Measurements from ENCODE around the gene DTX4.

The DTX4 gene

GRCh38 chr11:59174664-59175033 lies 2.7 kb downstream of the DTX4 start:
- no peak overlapping the region for H3K9ac ChIP-seq (ENCODE audit: low read length)

GRCh38 chr11:59175091-59175501 lies 3.2 kb downstream of the DTX4 start:
- no peak overlapping the region for H3K4me3 ChIP-seq (ENCODE audit: low read depth in 1 of 2, low read length in 2 of 2)
- no peak overlapping the region for H3K9ac ChIP-seq (ENCODE audit: low read length)
- H3K36me3 ChIP-seq (ENCODE audit: insufficient read depth, low read length), result no peaks in the 10 kb centered on the region
- no peak overlapping the region for H3K27ac ChIP-seq (ENCODE audit: low read depth, low read length)
- H3K9me3 ChIP-seq (ENCODE audit: low read length), result no peaks in the 10 kb centered on the region
- no peaks in the 10 kb centered on the region for H3K27me3 ChIP-seq (ENCODE audit: control insufficient read depth in 1 of 2, insufficient read depth in 2 of 2, low read length in 2 of 2)
- H3K4me1 ChIP-seq (ENCODE audit: insufficient read depth, low read length), result peaks cover 8% of the 10 kb centered on the region

More at GRCh38 chr11:59174664-59175033, 2.7 kb downstream of the DTX4 start:
- no peaks in the 10 kb centered on the region for H3K9me3 ChIP-seq (ENCODE audit: low read length)
- no peaks in the 10 kb centered on the region for H3K27me3 ChIP-seq (ENCODE audit: control insufficient read depth in 1 of 2, insufficient read depth in 2 of 2, low read length in 2 of 2)
- peaks cover 8% of the 10 kb centered on the region for H3K4me1 ChIP-seq (ENCODE audit: insufficient read depth, low read length)
- H3K4me3 ChIP-seq (ENCODE audit: low read depth in 1 of 2, low read length in 2 of 2), result no peak overlapping the region
- peak overlapping the region; percentile 13 for H3K27ac ChIP-seq (ENCODE audit: low read depth, low read length)
- no peaks in the 10 kb centered on the region for H3K36me3 ChIP-seq (ENCODE audit: insufficient read depth, low read length)

- Histone ChIP-seq H3K9me3 (ENCODE audit: low read length) (no peaks in the 10 kb centered on the region), H3K4me1 (ENCODE audit: insufficient read depth, low read length) (peaks cover 8% of the 10 kb centered on the region), H3K27ac (ENCODE audit: low read depth, low read length) (no peak overlapping the region), H3K36me3 (ENCODE audit: insufficient read depth, low read length) (no peaks in the 10 kb centered on the region), H3K9ac (ENCODE audit: low read length) (no peak overlapping the region), H3K4me3 (ENCODE audit: low read depth in 1 of 2, low read length in 2 of 2) (no peak overlapping the region), H3K27me3 (ENCODE audit: control insufficient read depth in 1 of 2, insufficient read depth in 2 of 2, low read length in 2 of 2) (no peaks in the 10 kb centered on the region)
These were observed 4.4 kb downstream of the DTX4 start for GRCh38 chr11:59176330-59176729.

- Histone ChIP-seq H3K9ac (ENCODE audit: low read length) (no peak overlapping the region), H3K27ac (ENCODE audit: low read depth, low read length) (no peak overlapping the region), H3K4me3 (ENCODE audit: low read depth in 1 of 2, low read length in 2 of 2) (no peak overlapping the region)
These were observed 6.5 kb downstream of the DTX4 start for GRCh38 chr11:59178402-59178801.

GRCh38 chr11:59179121-59179520 lies 7.2 kb downstream of the DTX4 start:
- Histone ChIP-seq H3K9ac (ENCODE audit: low read length) (no peak overlapping the region), H3K4me1 (ENCODE audit: insufficient read depth, low read length) (peaks cover 2% of the 10 kb centered on the region), H3K36me3 (ENCODE audit: insufficient read depth, low read length) (no peaks in the 10 kb centered on the region), H3K9me3 (ENCODE audit: low read length) (no peaks in the 10 kb centered on the region), H3K27ac (ENCODE audit: low read depth, low read length) (no peak overlapping the region), H3K27me3 (ENCODE audit: control insufficient read depth in 1 of 2, insufficient read depth in 2 of 2, low read length in 2 of 2) (no peaks in the 10 kb centered on the region), H3K4me3 (ENCODE audit: low read depth in 1 of 2, low read length in 2 of 2) (no peak overlapping the region)

More at GRCh38 chr11:59178402-59178801, 6.5 kb downstream of the DTX4 start:
- H3K36me3 ChIP-seq (ENCODE audit: insufficient read depth, low read length), result no peaks in the 10 kb centered on the region
- no peaks in the 10 kb centered on the region for H3K4me1 ChIP-seq (ENCODE audit: insufficient read depth, low read length)
- H3K9me3 ChIP-seq (ENCODE audit: low read length), result no peaks in the 10 kb centered on the region
- no peaks in the 10 kb centered on the region for H3K27me3 ChIP-seq (ENCODE audit: control insufficient read depth in 1 of 2, insufficient read depth in 2 of 2, low read length in 2 of 2)

- Histone ChIP-seq H3K4me1 (ENCODE audit: insufficient read depth, low read length) (peaks cover 12% of the 10 kb centered on the region), H3K27me3 (ENCODE audit: control insufficient read depth in 1 of 2, insufficient read depth in 2 of 2, low read length in 2 of 2) (no peaks in the 10 kb centered on the region), H3K9ac (ENCODE audit: low read length) (no peak overlapping the region), H3K36me3 (ENCODE audit: insufficient read depth, low read length) (no peaks in the 10 kb centered on the region), H3K4me3 (ENCODE audit: low read depth in 1 of 2, low read length in 2 of 2) (no peak overlapping the region), H3K9me3 (ENCODE audit: low read length) (no peaks in the 10 kb centered on the region), H3K27ac (ENCODE audit: low read depth, low read length) (no peak overlapping the region)
These were observed 8.3 kb downstream of the DTX4 start for GRCh38 chr11:59180168-59180776.

- H3K36me3 ChIP-seq (ENCODE audit: insufficient read depth, low read length), result no peaks in the 10 kb centered on the region
- H3K4me1 ChIP-seq (ENCODE audit: insufficient read depth, low read length), result peaks cover 19% of the 10 kb centered on the region
- H3K27ac ChIP-seq (ENCODE audit: low read depth, low read length), result no peak overlapping the region
- H3K4me3 ChIP-seq (ENCODE audit: low read depth in 1 of 2, low read length in 2 of 2), result no peak overlapping the region
- H3K27me3 ChIP-seq (ENCODE audit: control insufficient read depth in 1 of 2, insufficient read depth in 2 of 2, low read length in 2 of 2), result no peaks in the 10 kb centered on the region
- H3K9ac ChIP-seq (ENCODE audit: low read length), result no peak overlapping the region
- no peaks in the 10 kb centered on the region for H3K9me3 ChIP-seq (ENCODE audit: low read length)
These were observed 9.0 kb downstream of the DTX4 start for GRCh38 chr11:59180907-59181306.

- Histone ChIP-seq H3K27me3 (ENCODE audit: control insufficient read depth in 1 of 2, insufficient read depth in 2 of 2, low read length in 2 of 2) (no peaks in the 10 kb centered on the region), H3K9ac (ENCODE audit: low read length) (no peak overlapping the region)
These were observed 10.0 kb downstream of the DTX4 start for GRCh38 chr11:59181746-59182456.

GRCh38 chr11:59182457-59183151 lies 10.7 kb downstream of the DTX4 start:
- Histone ChIP-seq H3K36me3 (ENCODE audit: insufficient read depth, low read length) (no peaks in the 10 kb centered on the region), H3K9me3 (ENCODE audit: low read length) (no peaks in the 10 kb centered on the region), H3K27me3 (ENCODE audit: control insufficient read depth in 1 of 2, insufficient read depth in 2 of 2, low read length in 2 of 2) (no peaks in the 10 kb centered on the region), H3K27ac (ENCODE audit: low read depth, low read length) (no peak overlapping the region), H3K4me3 (ENCODE audit: low read depth in 1 of 2, low read length in 2 of 2) (no peak overlapping the region), H3K4me1 (ENCODE audit: insufficient read depth, low read length) (peaks cover 32% of the 10 kb centered on the region), H3K9ac (ENCODE audit: low read length) (no peak overlapping the region)

More at GRCh38 chr11:59181746-59182456, 10.0 kb downstream of the DTX4 start:
- H3K4me1 ChIP-seq (ENCODE audit: insufficient read depth, low read length), result peaks cover 26% of the 10 kb centered on the region
- no peaks in the 10 kb centered on the region for H3K36me3 ChIP-seq (ENCODE audit: insufficient read depth, low read length)
- H3K4me3 ChIP-seq (ENCODE audit: low read depth in 1 of 2, low read length in 2 of 2), result no peak overlapping the region
- H3K9me3 ChIP-seq (ENCODE audit: low read length), result no peaks in the 10 kb centered on the region
- H3K27ac ChIP-seq (ENCODE audit: low read depth, low read length), result no peak overlapping the region

- Histone ChIP-seq H3K9me3 (ENCODE audit: low read length) (no peaks in the 10 kb centered on the region), H3K9ac (ENCODE audit: low read length) (no peak overlapping the region), H3K36me3 (ENCODE audit: insufficient read depth, low read length) (no peaks in the 10 kb centered on the region), H3K4me1 (ENCODE audit: insufficient read depth, low read length) (peaks cover 32% of the 10 kb centered on the region), H3K4me3 (ENCODE audit: low read depth in 1 of 2, low read length in 2 of 2) (no peak overlapping the region), H3K27me3 (ENCODE audit: control insufficient read depth in 1 of 2, insufficient read depth in 2 of 2, low read length in 2 of 2) (no peaks in the 10 kb centered on the region), H3K27ac (ENCODE audit: low read depth, low read length) (no peak overlapping the region)
These were observed 11.8 kb downstream of the DTX4 start for GRCh38 chr11:59183771-59184170.

- Histone ChIP-seq H3K9me3 (ENCODE audit: low read length) (no peaks in the 10 kb centered on the region), H3K36me3 (ENCODE audit: insufficient read depth, low read length) (no peaks in the 10 kb centered on the region), H3K27ac (ENCODE audit: low read depth, low read length) (no peak overlapping the region), H3K27me3 (ENCODE audit: control insufficient read depth in 1 of 2, insufficient read depth in 2 of 2, low read length in 2 of 2) (no peaks in the 10 kb centered on the region), H3K9ac (ENCODE audit: low read length) (no peak overlapping the region), H3K4me3 (ENCODE audit: low read depth in 1 of 2, low read length in 2 of 2) (no peak overlapping the region), H3K4me1 (ENCODE audit: insufficient read depth, low read length) (peaks cover 32% of the 10 kb centered on the region)
These were observed 12.9 kb downstream of the DTX4 start for GRCh38 chr11:59184691-59185339.
